Astrocyte (in vitro differentiated cells and primary cell): ENCODE data around the gene SERHL2. TPM values are rescaled to one million over a fixed set of nuclear protein-coding genes. Genes with fewer than 3 reads are reported as not detected.

Experiments used
- DNase-seq: peaks from one replicate; pipeline ENCODE4 v3.0.0-alpha.2; 2010; ENCODE audit warnings: low read depth
- FAIRE-seq: peaks from 2 replicates; lab custom pipeline; 2011; peaks lifted over from hg19 to GRCh38; lab: Jason Lieb, UNC
- H2AFZ ChIP-seq: 2 replicates; pipeline ENCODE4 v1.6.0; 2012; ENCODE audit warnings: low read depth, low read length, inconsistent platforms
- H3K27ac ChIP-seq: 2 replicates; pipeline ENCODE4 v1.5.1; 2011; ENCODE audit warnings: low read depth, low read length, inconsistent platforms
- H3K27me3 ChIP-seq: 2 replicates; pipeline ENCODE4 v1.6.0; 2011; ENCODE audit warnings: low read length, inconsistent platforms; ENCODE audit not compliant: insufficient read depth
- H3K36me3 ChIP-seq: 2 replicates; pipeline ENCODE4 v1.5.1; 2011; ENCODE audit warnings: low read length, inconsistent platforms; ENCODE audit not compliant: insufficient read depth
- H3K4me1 ChIP-seq: 2 replicates; pipeline ENCODE4 v1.5.1; 2011; ENCODE audit warnings: low read length, inconsistent platforms; ENCODE audit not compliant: insufficient read depth
- H3K4me2 ChIP-seq: 2 replicates; pipeline ENCODE4 v1.6.0; 2012; ENCODE audit warnings: low read length, inconsistent platforms
- H3K4me3 ChIP-seq: 2 replicates; pipeline ENCODE4 v1.5.1; 2011; ENCODE audit warnings: low read depth, mild to moderate bottlenecking, low read length, inconsistent platforms; ENCODE audit not compliant: insufficient read depth
- H3K79me2 ChIP-seq: 2 replicates; pipeline ENCODE4 v1.6.0; 2012; ENCODE audit warnings: mild to moderate bottlenecking, low read length, inconsistent platforms; ENCODE audit not compliant: insufficient read depth
- H3K9ac ChIP-seq: 2 replicates; pipeline ENCODE4 v1.6.0; 2012; ENCODE audit warnings: mild to moderate bottlenecking, low read length, inconsistent platforms
- H3K9me3 ChIP-seq: 2 replicates; pipeline ENCODE4 v1.5.1; 2012; ENCODE audit warnings: low read depth, mild to moderate bottlenecking, low read length, inconsistent platforms; ENCODE audit not compliant: insufficient read depth
- H4K20me1 ChIP-seq: 2 replicates; pipeline ENCODE4 v1.6.0; 2012; ENCODE audit warnings: low read length, inconsistent platforms; ENCODE audit not compliant: insufficient read depth
- H3K27ac Mint-ChIP-seq: one replicate; pipeline ENCODE4 v1.8.0; 2021; ENCODE audit warnings: mild to moderate bottlenecking, mixed read lengths; ENCODE audit not compliant: unreplicated experiment
- H3K27me3 Mint-ChIP-seq: one replicate; pipeline ENCODE4 v1.8.0; 2021; ENCODE audit warnings: low read depth, mixed read lengths; ENCODE audit not compliant: unreplicated experiment
- H3K36me3 Mint-ChIP-seq: one replicate; pipeline ENCODE4 v1.8.0; 2021; ENCODE audit warnings: low read depth, mixed read lengths; ENCODE audit not compliant: unreplicated experiment
- H3K4me1 Mint-ChIP-seq: one replicate; pipeline ENCODE4 v1.8.0; 2021; ENCODE audit warnings: low read depth, mixed read lengths; ENCODE audit not compliant: unreplicated experiment
- H3K4me3 Mint-ChIP-seq: one replicate; pipeline ENCODE4 v1.8.0; 2021; ENCODE audit warnings: mild to moderate bottlenecking, moderate library complexity, mixed read lengths; ENCODE audit not compliant: unreplicated experiment
- H3K9me3 Mint-ChIP-seq: one replicate; pipeline ENCODE4 v1.8.0; 2021; ENCODE audit warnings: mild to moderate bottlenecking, mixed read lengths; ENCODE audit not compliant: unreplicated experiment
- EZH2 ChIP-seq: IDR thresholded peaks from 2 replicates; pipeline ENCODE4 v1.6.1; 2012; ENCODE audit warnings: mild to moderate bottlenecking, low read length, inconsistent platforms; ENCODE audit not compliant: insufficient read depth
- total RNA-seq: library from RNA; stranded (reverse); gene quantifications from 2 replicates; pipeline ENCODE4 v1.2.1, GENCODE V29; 2021
- TF ChIP-seq, protein P1 (sequence below): IDR thresholded peaks from 2 replicates; pipeline ENCODE4 v1.5.1; 2011; ENCODE audit warnings: low read depth, mild to moderate bottlenecking, inconsistent platforms, low read length, moderate library complexity; ENCODE audit not compliant: insufficient read depth

Gene SERHL2
- total RNA-seq, 1 donor from 2014 or later: 1.2 TPM

DNA sequence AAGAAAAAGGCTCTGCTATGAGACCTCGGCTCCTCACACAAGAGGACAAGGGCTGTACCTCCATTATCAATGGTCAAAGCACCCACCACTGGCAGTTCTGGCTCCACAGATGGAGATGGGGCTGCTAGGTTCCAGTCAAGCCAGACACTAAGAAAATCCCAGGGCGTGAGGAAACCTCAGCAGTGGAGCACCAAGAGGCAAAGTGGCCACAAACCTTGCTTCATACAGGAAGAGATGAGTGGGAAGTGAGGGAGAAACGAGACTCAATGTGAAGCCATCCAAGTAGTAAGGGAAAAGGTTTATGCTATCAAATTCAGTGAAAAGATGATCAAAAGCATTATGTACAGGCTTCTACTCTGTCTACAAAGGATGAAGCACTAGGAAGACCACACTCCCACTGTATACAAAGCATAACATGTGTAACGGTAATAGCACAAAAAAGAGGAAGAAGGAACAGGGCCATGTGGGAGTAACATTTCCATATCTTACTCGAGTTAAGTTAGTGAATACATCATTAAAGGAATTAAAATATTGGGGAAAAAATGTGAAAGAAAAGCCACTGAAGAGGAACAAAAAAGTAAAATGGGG lies 33.9 kb downstream of the SERHL2 start:
- DNase-seq (no peak), FAIRE-seq (no peak)
- Mint-ChIP-seq H3K27ac (no peak overlapping the region), H3K4me3 (no peak overlapping the region), H3K4me1 (no peaks in the 10 kb centered on the region), H3K27me3 (no peaks in the 10 kb centered on the region), H3K9me3 (no peaks in the 10 kb centered on the region), H3K36me3 (peaks cover 10% of the 10 kb centered on the region)
- H2AFZ ChIP-seq: no peak overlapping the region
- no peak for TF ChIP-seq EZH2
- TF ChIP-seq, protein P1, sequence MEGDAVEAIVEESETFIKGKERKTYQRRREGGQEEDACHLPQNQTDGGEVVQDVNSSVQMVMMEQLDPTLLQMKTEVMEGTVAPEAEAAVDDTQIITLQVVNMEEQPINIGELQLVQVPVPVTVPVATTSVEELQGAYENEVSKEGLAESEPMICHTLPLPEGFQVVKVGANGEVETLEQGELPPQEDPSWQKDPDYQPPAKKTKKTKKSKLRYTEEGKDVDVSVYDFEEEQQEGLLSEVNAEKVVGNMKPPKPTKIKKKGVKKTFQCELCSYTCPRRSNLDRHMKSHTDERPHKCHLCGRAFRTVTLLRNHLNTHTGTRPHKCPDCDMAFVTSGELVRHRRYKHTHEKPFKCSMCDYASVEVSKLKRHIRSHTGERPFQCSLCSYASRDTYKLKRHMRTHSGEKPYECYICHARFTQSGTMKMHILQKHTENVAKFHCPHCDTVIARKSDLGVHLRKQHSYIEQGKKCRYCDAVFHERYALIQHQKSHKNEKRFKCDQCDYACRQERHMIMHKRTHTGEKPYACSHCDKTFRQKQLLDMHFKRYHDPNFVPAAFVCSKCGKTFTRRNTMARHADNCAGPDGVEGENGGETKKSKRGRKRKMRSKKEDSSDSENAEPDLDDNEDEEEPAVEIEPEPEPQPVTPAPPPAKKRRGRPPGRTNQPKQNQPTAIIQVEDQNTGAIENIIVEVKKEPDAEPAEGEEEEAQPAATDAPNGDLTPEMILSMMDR: no peak
- H3K9ac ChIP-seq: no peak overlapping the region
- no peak overlapping the region for H3K4me3 ChIP-seq
- no peak overlapping the region for H3K27ac ChIP-seq
- no peaks in the 10 kb centered on the region for H3K9me3 ChIP-seq
- no peaks in the 10 kb centered on the region for H3K4me1 ChIP-seq
- H3K27me3 ChIP-seq: no peaks in the 10 kb centered on the region
- peaks cover 5% of the 10 kb centered on the region for H3K79me2 ChIP-seq
- H3K4me2 ChIP-seq: no peak overlapping the region
- peaks cover 19% of the 10 kb centered on the region for H4K20me1 ChIP-seq
- peaks cover 55% of the 10 kb centered on the region for H3K36me3 ChIP-seq

- Histone ChIP-seq H3K9me3 (no peaks in the 10 kb centered on the region), H3K79me2 (peaks cover 17% of the 10 kb centered on the region), H3K4me1 (no peaks in the 10 kb centered on the region), H3K27me3 (no peaks in the 10 kb centered on the region), H3K9ac (no peak overlapping the region), H3K4me3 (no peak overlapping the region), H2AFZ (no peak overlapping the region), H3K27ac (no peak overlapping the region), H3K4me2 (no peak overlapping the region), H4K20me1 (peaks cover 41% of the 10 kb centered on the region), H3K36me3 (peaks cover 57% of the 10 kb centered on the region)
- Mint-ChIP-seq H3K27me3 (no peaks in the 10 kb centered on the region), H3K36me3 (peaks cover 17% of the 10 kb centered on the region), H3K9me3 (no peaks in the 10 kb centered on the region), H3K27ac (no peak overlapping the region), H3K4me3 (no peak overlapping the region), H3K4me1 (peaks cover 3% of the 10 kb centered on the region)
- FAIRE-seq: no peak
- TF ChIP-seq EZH2: no peak
- TF ChIP-seq, protein P1: no peak
- no peak for DNase-seq
Observed at GRCh38 chr22:42591987-42592386, 38.2 kb downstream of the SERHL2 start.

GRCh38 chr22:42595434-42595833 lies 41.7 kb downstream of the SERHL2 start:
- Mint-ChIP-seq H3K27me3 (no peaks in the 10 kb centered on the region), H3K4me1 (peaks cover 3% of the 10 kb centered on the region), H3K36me3 (peaks cover 25% of the 10 kb centered on the region), H3K4me3 (no peak overlapping the region), H3K27ac (peak overlapping the region; percentile 72), H3K9me3 (no peaks in the 10 kb centered on the region)
- no peaks in the 10 kb centered on the region for H3K4me1 ChIP-seq
- no peak overlapping the region for H2AFZ ChIP-seq
- no peak overlapping the region for H3K27ac ChIP-seq
- H3K27me3 ChIP-seq: no peaks in the 10 kb centered on the region
- no peak overlapping the region for H3K4me3 ChIP-seq
- H3K36me3 ChIP-seq: peaks cover 61% of the 10 kb centered on the region
- DNase-seq: peak; percentile 18
- no peak for FAIRE-seq
- H3K9me3 ChIP-seq: no peaks in the 10 kb centered on the region
- H3K79me2 ChIP-seq: peaks cover 40% of the 10 kb centered on the region
- H3K4me2 ChIP-seq: no peak overlapping the region
- peaks cover 57% of the 10 kb centered on the region for H4K20me1 ChIP-seq
- H3K9ac ChIP-seq: no peak overlapping the region
- TF ChIP-seq, protein P1: no peak
- TF ChIP-seq EZH2: no peak
